ENCODE data around the gene METTL27. TPM values are rescaled to one million over a fixed set of nuclear protein-coding genes. Genes with fewer than 3 reads are reported as not detected.
A peak's percentile ranks its signal among the peaks of the same experiment; 100 is the strongest.

METTL27 gene
- total RNA-seq, 4 donors from 2014 or later, result 0.34 to 4.4 TPM; not detected in 2

DNA sequence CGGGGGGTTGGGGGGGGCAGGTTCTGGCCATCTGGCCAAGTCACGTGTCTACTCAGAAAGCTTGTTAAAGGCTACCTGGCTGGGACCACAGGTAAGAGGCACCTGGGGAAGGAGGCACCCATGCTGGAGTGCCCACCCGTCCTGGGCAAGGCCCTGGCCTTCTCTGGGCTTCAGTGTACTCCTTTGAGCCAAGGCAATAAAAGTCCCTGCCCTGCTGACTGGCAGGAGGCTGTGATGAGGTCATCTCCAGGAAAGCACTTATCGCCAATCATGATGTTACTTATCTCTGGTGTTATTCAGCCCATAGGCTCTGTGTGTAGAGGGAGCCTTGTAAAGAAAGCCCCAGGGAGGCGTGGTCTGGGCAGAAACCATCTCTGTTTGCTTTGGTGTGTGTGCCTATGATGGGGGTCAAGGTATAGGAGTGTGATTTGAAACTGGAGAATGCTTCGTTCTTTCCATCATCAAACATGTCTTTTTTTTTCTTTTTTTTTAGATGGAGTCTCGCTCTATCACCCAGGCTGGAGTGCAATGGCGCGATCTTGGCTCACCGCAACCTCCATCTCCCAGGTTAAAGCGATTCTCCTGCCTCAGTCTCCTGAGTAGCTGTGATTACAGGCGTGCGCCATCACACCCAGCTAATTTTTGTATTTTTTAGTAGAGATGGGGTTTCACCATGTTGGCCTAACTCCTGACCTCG lies 14.1 kb downstream of the METTL27 start:
- DNase-seq, result no peak
- peaks cover 0 to 26% (median 0%) of the 10 kb centered on the region in 4 donors for H3K27me3 ChIP-seq
- intact Hi-C loops (cut with DNase I), result no loop called here
- peaks cover 13 to 73% (median 27%) of the 10 kb centered on the region in 3 donors for H3K4me1 ChIP-seq
- H3K27ac ChIP-seq, result peak overlapping the region; percentile 47 to 72 (median 62)
- no peaks in the 10 kb centered on the region for H3K36me3 ChIP-seq
- TF ChIP-seq, protein P1, sequence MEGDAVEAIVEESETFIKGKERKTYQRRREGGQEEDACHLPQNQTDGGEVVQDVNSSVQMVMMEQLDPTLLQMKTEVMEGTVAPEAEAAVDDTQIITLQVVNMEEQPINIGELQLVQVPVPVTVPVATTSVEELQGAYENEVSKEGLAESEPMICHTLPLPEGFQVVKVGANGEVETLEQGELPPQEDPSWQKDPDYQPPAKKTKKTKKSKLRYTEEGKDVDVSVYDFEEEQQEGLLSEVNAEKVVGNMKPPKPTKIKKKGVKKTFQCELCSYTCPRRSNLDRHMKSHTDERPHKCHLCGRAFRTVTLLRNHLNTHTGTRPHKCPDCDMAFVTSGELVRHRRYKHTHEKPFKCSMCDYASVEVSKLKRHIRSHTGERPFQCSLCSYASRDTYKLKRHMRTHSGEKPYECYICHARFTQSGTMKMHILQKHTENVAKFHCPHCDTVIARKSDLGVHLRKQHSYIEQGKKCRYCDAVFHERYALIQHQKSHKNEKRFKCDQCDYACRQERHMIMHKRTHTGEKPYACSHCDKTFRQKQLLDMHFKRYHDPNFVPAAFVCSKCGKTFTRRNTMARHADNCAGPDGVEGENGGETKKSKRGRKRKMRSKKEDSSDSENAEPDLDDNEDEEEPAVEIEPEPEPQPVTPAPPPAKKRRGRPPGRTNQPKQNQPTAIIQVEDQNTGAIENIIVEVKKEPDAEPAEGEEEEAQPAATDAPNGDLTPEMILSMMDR (IDR thresholded peaks at IDR 0.05), result no peak
- TF ChIP-seq POLR2A (IDR thresholded peaks at IDR 0.05), result no peak
- WGBS, 2 donors, result 73 to 81% methylated on average over 11 to 12 of the region's 14 CpGs
- H3K4me3 ChIP-seq, result no peak overlapping the region
- H3K9me3 ChIP-seq, result no peaks in the 10 kb centered on the region

DNA sequence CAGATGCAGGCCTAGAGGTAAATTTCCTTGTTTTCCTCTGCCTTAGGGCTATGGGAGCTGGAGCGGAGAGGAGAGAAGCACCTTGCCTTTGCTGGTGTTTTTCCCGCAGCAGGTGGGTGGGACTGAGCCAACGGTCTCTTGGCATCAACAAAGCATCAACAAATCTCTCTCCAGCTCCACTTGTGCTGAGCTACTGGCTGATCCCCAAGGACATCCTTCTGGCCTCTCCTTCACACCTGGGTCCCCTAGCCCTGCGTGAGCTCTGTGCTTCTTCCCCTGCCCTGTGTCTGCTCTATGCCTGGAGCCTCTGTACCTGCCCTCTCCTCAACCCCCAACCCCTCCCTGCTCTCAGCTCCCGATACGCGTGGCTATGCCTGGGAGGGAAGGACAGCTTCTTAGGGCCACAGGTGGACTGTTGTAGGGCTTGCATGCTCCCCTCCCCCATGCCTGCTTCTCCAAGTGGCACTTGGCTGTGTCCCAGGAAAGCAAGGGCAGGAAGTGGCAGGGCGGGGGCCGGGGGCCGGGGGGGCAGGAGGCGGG lies 14.7 kb downstream of the METTL27 start:
- H3K27me3 ChIP-seq, result peaks cover 0 to 26% (median 0%) of the 10 kb centered on the region in 4 donors
- H3K27ac ChIP-seq, result peak overlapping the region; percentile 47 to 72 (median 62)
- no peak overlapping the region for H3K4me3 ChIP-seq
- H3K36me3 ChIP-seq, result no peaks in the 10 kb centered on the region
- H3K4me1 ChIP-seq, result peaks cover 13 to 73% (median 23%) of the 10 kb centered on the region in 3 donors
- WGBS, 2 donors, result 11 to 26% methylated on average over 3 to 7 of the region's 11 CpGs
- TF ChIP-seq POLR2A (IDR thresholded peaks at IDR 0.05), result no peak
- TF ChIP-seq, protein P1 (IDR thresholded peaks at IDR 0.05), result no peak
- no peaks in the 10 kb centered on the region for H3K9me3 ChIP-seq
- intact Hi-C loops (cut with DNase I), result no loop called here
- no peak for DNase-seq

DNA sequence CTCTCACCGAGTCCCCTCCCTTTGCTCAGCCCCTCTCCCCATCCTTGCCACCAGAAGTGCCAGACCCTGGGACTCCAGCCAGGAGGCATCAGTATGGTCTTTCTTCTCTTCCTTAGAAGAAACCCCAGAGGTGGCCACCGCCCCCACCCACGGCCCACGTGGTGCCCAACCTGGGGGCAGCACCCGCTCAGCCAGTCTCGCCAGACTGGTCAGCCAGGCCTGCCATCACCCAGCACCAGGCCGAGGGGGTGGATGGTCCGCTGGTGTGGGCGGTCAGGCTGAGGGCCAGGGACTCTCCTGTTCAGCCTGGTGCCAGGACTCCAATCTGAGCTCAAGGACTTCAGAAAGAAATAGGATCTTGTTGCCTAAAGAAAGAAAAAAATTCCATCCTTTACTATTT lies 17.3 kb downstream of the METTL27 start:
- H3K27me3 ChIP-seq, result peaks cover 0 to 4% (median 0%) of the 10 kb centered on the region in 4 donors
- no peak overlapping the region for H3K27ac ChIP-seq

DNA sequence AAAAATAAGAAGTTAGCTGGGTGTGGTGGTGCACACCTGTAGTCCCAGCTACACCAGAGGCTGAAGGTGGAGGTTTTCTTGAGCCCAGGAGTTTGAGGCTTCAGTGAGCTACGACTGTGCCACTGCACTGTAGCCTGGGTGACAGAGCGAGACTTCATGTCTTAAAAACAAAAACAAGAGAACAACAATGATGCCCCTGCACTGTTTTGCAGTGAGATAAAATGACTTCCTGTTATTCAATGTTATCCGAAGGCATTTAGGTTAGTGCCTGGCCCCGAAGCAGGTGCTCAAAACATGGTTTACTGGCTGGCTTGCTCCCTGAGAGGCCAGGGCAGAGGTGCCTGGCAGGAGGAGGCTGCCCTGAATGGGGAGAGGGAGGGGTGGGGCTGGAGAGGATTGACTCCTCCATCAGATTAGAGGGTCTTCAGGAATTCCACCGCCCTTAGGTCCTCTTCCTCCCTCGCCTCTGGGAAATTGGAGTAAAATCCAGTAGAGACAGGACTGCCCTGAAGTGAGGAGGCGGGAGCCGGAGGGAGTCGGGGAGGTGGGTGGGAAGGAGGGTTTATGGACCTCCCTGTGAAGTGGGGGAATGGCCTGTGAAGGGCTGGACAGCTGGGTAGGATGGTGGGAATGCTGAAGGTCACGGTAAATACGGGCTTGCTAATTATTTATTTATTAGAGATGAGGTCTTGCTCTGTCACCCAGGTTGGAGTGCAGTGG lies 18.3 kb downstream of the METTL27 start:
- 80 to 81% methylated on average over 8 to 10 of the region's 11 CpGs for WGBS, 2 donors
- DNase-seq, result no peak
- no peaks in the 10 kb centered on the region for H3K9me3 ChIP-seq
- H3K36me3 ChIP-seq, result no peaks in the 10 kb centered on the region
- H3K4me3 ChIP-seq, result no peak overlapping the region
- H3K4me1 ChIP-seq, result peaks cover 11 to 44% (median 18%) of the 10 kb centered on the region in 3 donors
- H3K27me3 ChIP-seq, result no peaks in the 10 kb centered on the region
- intact Hi-C loops (cut with DNase I), result no loop called here
- H3K27ac ChIP-seq, result peak overlapping the region in 1 of 4 donors; percentile 77
- TF ChIP-seq, protein P1 (IDR thresholded peaks at IDR 0.05), result no peak
- TF ChIP-seq POLR2A (IDR thresholded peaks at IDR 0.05), result no peak

More for the DNA sequence above, 17.3 kb downstream of the METTL27 start:
- no peak for DNase-seq
- no peaks in the 10 kb centered on the region for H3K36me3 ChIP-seq
- H3K4me1 ChIP-seq, result peaks cover 11 to 54% (median 18%) of the 10 kb centered on the region in 3 donors
- no peak overlapping the region for H3K4me3 ChIP-seq
- no peak for TF ChIP-seq POLR2A (IDR thresholded peaks at IDR 0.05)
- TF ChIP-seq, protein P1 (IDR thresholded peaks at IDR 0.05), result no peak
- WGBS, 2 donors, result 38 to 66% methylated on average over 1 to 8 of the region's 9 CpGs
- intact Hi-C loops (cut with DNase I), result no loop called here
- H3K9me3 ChIP-seq, result no peaks in the 10 kb centered on the region

DNA sequence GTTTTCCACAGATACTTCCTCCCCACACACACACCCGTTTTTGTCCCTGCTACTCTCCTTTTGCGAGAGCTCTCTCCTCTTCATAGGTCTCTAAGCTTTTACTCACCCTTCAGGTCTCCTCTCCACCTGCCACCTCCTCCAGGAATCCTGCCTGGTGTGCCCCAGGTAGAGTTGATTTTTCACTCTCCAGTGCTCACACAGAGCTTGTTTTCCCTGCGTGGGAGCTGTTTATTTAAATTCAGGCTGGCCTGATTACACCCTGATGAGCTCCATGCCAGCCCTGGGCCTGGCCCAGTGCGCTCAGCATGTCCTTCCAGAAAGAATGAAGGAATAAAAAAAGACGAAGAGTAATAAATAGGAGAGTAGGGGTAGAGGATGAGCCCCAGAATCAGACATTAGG lies 19.1 kb downstream of the METTL27 start:
- Histone ChIP-seq H3K4me3 (no peak overlapping the region), H3K4me1 (peaks cover 10 to 37% (median 15%) of the 10 kb centered on the region in 3 donors), H3K27me3 (no peaks in the 10 kb centered on the region), H3K9me3 (no peaks in the 10 kb centered on the region), H3K36me3 (no peaks in the 10 kb centered on the region), H3K27ac (peak overlapping the region in 3 of 4 donors; percentile 48 to 77 (median 76))
- intact Hi-C loops (cut with DNase I), result no loop called here
- 72 to 80% methylated on average over 3 to 5 of the region's 5 CpGs for WGBS, 2 donors
- TF ChIP-seq POLR2A (IDR thresholded peaks at IDR 0.05), result no peak
- TF ChIP-seq, protein P1 (IDR thresholded peaks at IDR 0.05), result no peak
- no peak for DNase-seq

Data from esophagus squamous epithelium (tissue), 5 donors.